ENCODE results near the gene NGEF.

GRCh38 chr2:232981767-232982360, 31.2 kb downstream of the NGEF start:
- no peak for TF ChIP-seq POLR2A (IDR thresholded peaks at IDR 0.05; ENCODE audit: low read length)
- TF ChIP-seq GATA1 (IDR thresholded peaks at IDR 0.05; ENCODE audit: low read depth, low read length) = no peak

All from erythroblast (primary cell).